Measurements from ENCODE around the gene FXYD5.
"Not testable (repeated sequence)": the region's sequence is repeated elsewhere in the genome, so short reads cannot be mapped to it uniquely, and the experiment has no call there.

The FXYD5 gene

GRCh38 chr19:35169221-35169995, 14.9 kb downstream of the FXYD5 start:
- no peak for DNase-seq (ENCODE audit: low read depth, low spot score)
- H3K4me3 ChIP-seq (ENCODE audit: low read length): no peak overlapping the region

GRCh38 chr19:35170359-35171061, 16.0 kb downstream of the FXYD5 start:
- DNase-seq (ENCODE audit: low read depth, low spot score): no peak
- H3K4me3 ChIP-seq (ENCODE audit: low read length): no peak overlapping the region

- H3K4me3 ChIP-seq (ENCODE audit: low read length): no peak overlapping the region
- DNase-seq (ENCODE audit: low read depth, low spot score): no peak
These were observed 17.2 kb downstream of the FXYD5 start for GRCh38 chr19:35171730-35172129.

GRCh38 chr19:35174226-35174625, 19.7 kb downstream of the FXYD5 start:
- no peak for DNase-seq (ENCODE audit: low read depth, low spot score)
- H3K4me3 ChIP-seq (ENCODE audit: low read length): no peak overlapping the region

- DNase-seq (ENCODE audit: low read depth, low spot score): no peak
- H3K4me3 ChIP-seq (ENCODE audit: low read length): no peak overlapping the region
These were observed 21.6 kb downstream of the FXYD5 start for GRCh38 chr19:35176181-35176570.

- DNase-seq (ENCODE audit: low read depth, low spot score): no peak
These were observed 23.1 kb downstream of the FXYD5 start for GRCh38 chr19:35177377-35178274.

GRCh38 chr19:35178701-35179100, 24.2 kb downstream of the FXYD5 start:
- no peak for DNase-seq (ENCODE audit: low read depth, low spot score)
- no peak overlapping the region for H3K4me3 ChIP-seq (ENCODE audit: low read length)

More at GRCh38 chr19:35177377-35178274, 23.1 kb downstream of the FXYD5 start:
- no peak overlapping the region for H3K4me3 ChIP-seq (ENCODE audit: low read length)

GRCh38 chr19:35179830-35180229, 25.3 kb downstream of the FXYD5 start:
- no peak overlapping the region for H3K4me3 ChIP-seq (ENCODE audit: low read length)
- peak; percentile 48 for DNase-seq (ENCODE audit: low read depth, low spot score)

GRCh38 chr19:35181387-35181786, 26.9 kb downstream of the FXYD5 start:
- H3K4me3 ChIP-seq (ENCODE audit: low read length): no peak overlapping the region
- no peak for DNase-seq (ENCODE audit: low read depth, low spot score)

- DNase-seq (ENCODE audit: low read depth, low spot score): no peak
- no peak overlapping the region for H3K4me3 ChIP-seq (ENCODE audit: low read length)
These were observed 29.7 kb downstream of the FXYD5 start for GRCh38 chr19:35184267-35184666.

GRCh38 chr19:35184884-35185283, 30.3 kb downstream of the FXYD5 start:
- H3K4me3 ChIP-seq (ENCODE audit: low read length): no peak overlapping the region

GRCh38 chr19:35194012-35194984, 39.8 kb downstream of the FXYD5 start:
- DNase-seq (ENCODE audit: low read depth, low spot score): no peak
- no peak overlapping the region for H3K4me3 ChIP-seq (ENCODE audit: low read length)

More at GRCh38 chr19:35184884-35185283, 30.3 kb downstream of the FXYD5 start:
- no peak for DNase-seq (ENCODE audit: low read depth, low spot score)

- DNase-seq (ENCODE audit: low read depth, low spot score): no peak
- no peak overlapping the region for H3K4me3 ChIP-seq (ENCODE audit: low read length)
These were observed 41.3 kb downstream of the FXYD5 start for GRCh38 chr19:35195830-35196229.

- DNase-seq (ENCODE audit: low read depth, low spot score); H3K4me3 ChIP-seq (ENCODE audit: low read length): not testable (repeated sequence)
These were observed 42.3 kb downstream of the FXYD5 start for GRCh38 chr19:35196861-35197260.

GRCh38 chr19:35199481-35199880, 44.9 kb downstream of the FXYD5 start:
- no peak overlapping the region for H3K4me3 ChIP-seq (ENCODE audit: low read length)
- no peak for DNase-seq (ENCODE audit: low read depth, low spot score)

- DNase-seq (ENCODE audit: low read depth, low spot score): no peak
- H3K4me3 ChIP-seq (ENCODE audit: low read length): no peak overlapping the region
These were observed 48.5 kb downstream of the FXYD5 start for GRCh38 chr19:35202722-35203688.
